IMR-90 (cell line): ENCODE results near the gene SMC1A. TPM values are rescaled to one million over a fixed set of nuclear protein-coding genes. Genes with fewer than 3 reads are reported as not detected.

Experiments
- ATAC-seq: fragments of 200-7000 bp; cut with Tn5 transposase; 2 replicates; pipeline ENCODE4 v1.9.1; 2020; ENCODE audit warnings: low read depth, mild to moderate bottlenecking, moderate library complexity
- BruUV-seq: library from RNA; stranded (reverse); fragments of 400-500 nt; replicated peaks from 2 replicates; lab custom pipeline; 2021; lab: Mats Ljungman, UMichigan
- CTCF ChIA-PET: fragments of 300-600 bp; formaldehyde crosslinking; extraction: SDS; loops from one replicate; lab custom pipeline; 2021; ENCODE audit warnings: antibody characterized with exemption; lab: Yijun Ruan, JAX
- POLR2A ChIA-PET: fragments of 300-600 bp; sonication (Branson Sonifier 250); formaldehyde crosslinking; loops from one replicate; lab custom pipeline; 2022; ENCODE audit warnings: antibody characterized with exemption; ENCODE audit not compliant: unreplicated experiment; lab: Charles Lee
- DNase-seq: peaks from one replicate; pipeline ENCODE4 v3.0.0; 2013
- H2AFZ ChIP-seq: replicated peaks from 2 replicates; pipeline ENCODE3; 2013; ENCODE audit warnings: low read length, mild to moderate bottlenecking; ENCODE audit not compliant: poor library complexity
- H2AK5ac ChIP-seq: 2 replicates; pipeline ENCODE4 v1.6.1; 2013; ENCODE audit warnings: low read depth, low read length, inconsistent platforms
- H2AK9ac ChIP-seq: replicated peaks from 2 replicates; pipeline ENCODE3; 2013; ENCODE audit warnings: mild to moderate bottlenecking, low read depth, low read length, moderate library complexity; ENCODE audit not compliant: poor library complexity
- H2BK120ac ChIP-seq: 2 replicates; pipeline ENCODE4 v1.6.1; 2013; ENCODE audit warnings: low read depth, low read length, inconsistent platforms
- H2BK15ac ChIP-seq: 3 replicates; pipeline ENCODE4 v1.6.1; 2013; ENCODE audit warnings: low read depth, low read length, inconsistent platforms
- H2BK20ac ChIP-seq: 2 replicates; pipeline ENCODE4 v1.6.1; 2013; ENCODE audit warnings: low read depth, mild to moderate bottlenecking, inconsistent platforms, low read length, moderate library complexity
- H2BK5ac ChIP-seq: 2 replicates; pipeline ENCODE4 v1.6.1; 2013; ENCODE audit warnings: mild to moderate bottlenecking, low read depth, low read length, inconsistent platforms; ENCODE audit not compliant: poor library complexity, severe bottlenecking
- H3K14ac ChIP-seq: replicated peaks from 2 replicates; pipeline ENCODE4 v1.6.1; 2013; ENCODE audit warnings: low read depth, low read length, inconsistent platforms
- H3K18ac ChIP-seq: 2 replicates; pipeline ENCODE4 v1.6.1; 2013; ENCODE audit warnings: low read depth, low read length, control low read depth
- H3K23ac ChIP-seq: 2 replicates; pipeline ENCODE4 v1.6.1; 2013; ENCODE audit warnings: low read depth, low read length, inconsistent platforms
- H3K27ac ChIP-seq: 2 replicates; pipeline ENCODE4 v1.5.1; 2013; ENCODE audit warnings: mild to moderate bottlenecking, control low read depth, low read length; ENCODE audit not compliant: insufficient read depth
- H3K27me3 ChIP-seq: 2 replicates; pipeline ENCODE4 v1.6.1; 2013; ENCODE audit warnings: low read length; ENCODE audit not compliant: control insufficient read depth, insufficient read depth
- H3K36me3 ChIP-seq: 2 replicates; pipeline ENCODE4 v1.6.1; 2013; ENCODE audit warnings: low read length, mixed read lengths; ENCODE audit not compliant: control insufficient read depth, insufficient read depth
- H3K4ac ChIP-seq: 2 replicates; pipeline ENCODE4 v1.6.1; 2013; ENCODE audit warnings: low read depth, low read length, inconsistent platforms
- H3K4me1 ChIP-seq: 2 replicates; pipeline ENCODE4 v1.6.1; 2013; ENCODE audit warnings: low read length, mixed read lengths; ENCODE audit not compliant: control insufficient read depth, insufficient read depth
- H3K4me2 ChIP-seq: 2 replicates; pipeline ENCODE4 v1.6.1; 2013; ENCODE audit warnings: low read depth, mild to moderate bottlenecking, control low read depth, low read length, moderate library complexity
- H3K4me3 ChIP-seq: 2 replicates; pipeline ENCODE4 v1.5.1; 2013; ENCODE audit warnings: low read depth, mild to moderate bottlenecking, control low read depth, low read length, moderate library complexity; ENCODE audit not compliant: insufficient read depth
- H3K56ac ChIP-seq: 2 replicates; pipeline ENCODE4 v1.6.1; 2013; ENCODE audit warnings: low read length, inconsistent platforms; ENCODE audit not compliant: insufficient read depth; ENCODE audit errors: extremely low read depth
- H3K79me1 ChIP-seq, 2 experiments: 2 replicates each; pipeline ENCODE4 v1.6.1; 2013; ENCODE audit warnings: low read length in 2 of 2, inconsistent platforms in 1 of 2, low read depth in 1 of 2
- H3K9ac ChIP-seq: 2 replicates; pipeline ENCODE4 v1.6.1; 2013; ENCODE audit warnings: low read depth, low read length, control low read depth
- H3K9me1 ChIP-seq: 2 replicates; pipeline ENCODE4 v1.6.1; 2013; ENCODE audit warnings: low read length, inconsistent platforms; ENCODE audit not compliant: insufficient read depth
- H3K9me3 ChIP-seq: 2 replicates; pipeline ENCODE4 v1.6.1; 2013; ENCODE audit warnings: low read length; ENCODE audit not compliant: control insufficient read depth, insufficient read depth
- H4K20me1 ChIP-seq: 2 replicates; pipeline ENCODE4 v1.6.1; 2013; ENCODE audit warnings: low read length, inconsistent platforms; ENCODE audit not compliant: insufficient read depth
- H4K5ac ChIP-seq: 2 replicates; pipeline ENCODE4 v1.6.1; 2013; ENCODE audit warnings: mild to moderate bottlenecking, low read depth, low read length, control low read depth
- H4K8ac ChIP-seq, 2 experiments: 2 replicates each; pipeline ENCODE4 v1.6.1; 2013; ENCODE audit warnings: low read depth in 2 of 2, low read length in 2 of 2, control low read depth in 1 of 2, inconsistent platforms in 1 of 2
- H4K91ac ChIP-seq: 2 replicates; pipeline ENCODE4 v1.6.1; 2013; ENCODE audit warnings: low read depth, low read length, inconsistent platforms; ENCODE audit not compliant: insufficient read depth
- CTCF ChIP-seq: conservative IDR thresholded peaks from 2 replicates; pipeline ENCODE4 v1.5.1; 2012; ENCODE audit warnings: mild to moderate bottlenecking, low read depth, low read length, improper control_type of control experiment
- ELK1 ChIP-seq: fragments of 150-350 bp; IDR thresholded peaks from 2 replicates; pipeline ENCODE4 v1.6.1; 2016; ENCODE audit warnings: low read depth, mild to moderate bottlenecking, low read length, moderate library complexity, borderline replicate concordance
- WGBS, 2 experiments: methylation state at CpG; one replicate each; pipeline versions ENCODE4 v1.1.5 to v1.1.7; 2013; ENCODE audit warnings: missing lambda C conversion rate in 2 of 2; ENCODE audit not compliant: insufficient read length in 1 of 2; ENCODE audit errors: extremely low coverage in 2 of 2; 5-methylcytosine and 5-hydroxymethylcytosine counted together
- dilution Hi-C: fragments of 300-500 bp; cut with HindIII; formaldehyde crosslinking; loops from one replicate; pipeline ENCODE4 v1.14.3; 2018; ENCODE audit warnings: low sequenced_read_pairs; ENCODE audit not compliant: unreplicated experiment
- in situ Hi-C: fragments of 300-500 bp; cut with MboI; formaldehyde crosslinking; loops from 3 replicates; pipeline ENCODE4 v1.14.3; 2019; ENCODE audit warnings: low sequenced_read_pairs, inconsistent platforms, mixed read lengths
- intact Hi-C: fragments of 100-400 bp; cut with micrococcal nuclease; formaldehyde crosslinking; loops from 2 replicates; pipeline ENCODE4 v1.10.0; 2022
- polyA plus RNA-seq, 3 experiments: library from polyadenylated mRNA; depleted of rRNA; stranded (reverse); fragments of >200 nt; gene quantifications; 2 replicates each; pipeline ENCODE4 v1.2.3, GENCODE V29; 2012; ENCODE audit warnings: low replicate concordance in 1 of 3
- total RNA-seq: library from RNA; depleted of rRNA; stranded (reverse); fragments of >200 nt; gene quantifications from 2 replicates; pipeline ENCODE4 v1.2.3, GENCODE V29; 2012

SMC1A gene
- total and polyA plus RNA-seq, 2 of the 4 experiments (the other 2 are of a cell fraction) = 35.8 to 41.0 TPM

DNA sequence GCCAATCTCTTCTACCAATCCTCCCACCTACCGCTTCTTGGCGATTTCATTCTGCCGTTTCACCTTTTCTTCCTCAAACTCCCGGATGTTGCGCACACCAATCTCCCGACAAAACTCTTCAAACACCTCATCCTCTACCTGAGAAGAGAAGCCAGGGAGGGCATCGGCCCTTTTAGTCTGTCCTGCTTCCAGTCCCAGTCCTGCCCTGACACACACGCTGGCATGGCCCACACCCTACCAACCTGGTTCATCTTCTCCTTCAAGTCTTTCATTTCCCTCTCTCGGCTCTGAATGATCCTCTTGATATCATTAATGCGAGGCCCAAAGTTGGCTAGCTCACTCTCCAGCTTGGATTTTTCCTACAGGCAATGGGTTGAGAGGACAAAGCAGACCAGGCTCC is 18.9 kb downstream of the SMC1A start:
- H4K20me1 ChIP-seq = no peaks in the 10 kb centered on the region
- no peak overlapping the region for H2AK5ac ChIP-seq
- H3K4me1 ChIP-seq = no peaks in the 10 kb centered on the region
- H4K91ac ChIP-seq = no peak overlapping the region
- H3K36me3 ChIP-seq = peaks cover 38% of the 10 kb centered on the region
- BruUV-seq = no TSS peak
- no peak overlapping the region for H4K5ac ChIP-seq
- H2BK120ac ChIP-seq = no peak overlapping the region
- H3K27me3 ChIP-seq = no peaks in the 10 kb centered on the region
- dilution Hi-C loops = no loop called here
- H3K56ac ChIP-seq = no peak overlapping the region
- no peak overlapping the region for H2BK15ac ChIP-seq
- DNase-seq (no peak), ATAC-seq (no peak)
- H2BK5ac ChIP-seq = no peak overlapping the region
- H3K4ac ChIP-seq = no peak overlapping the region
- ChIA-PET POLR2A (no interaction called here), CTCF (no interaction called here)
- no peak overlapping the region for H3K4me3 ChIP-seq
- no peaks in the 10 kb centered on the region for H3K9me3 ChIP-seq
- 100% methylated on average over 3 of the region's 10 CpGs; no CpG with 5 or more reads in 1 of the 2 experiments for WGBS, 2 experiments
- no peak overlapping the region for H3K14ac ChIP-seq
- H3K9me1 ChIP-seq = no peaks in the 10 kb centered on the region
- no peak for TF ChIP-seq CTCF
- no peak for TF ChIP-seq ELK1
- H2BK20ac ChIP-seq = no peak overlapping the region
- H3K23ac ChIP-seq = no peak overlapping the region
- H3K9ac ChIP-seq = no peak overlapping the region
- no peak overlapping the region for H3K18ac ChIP-seq
- H4K8ac ChIP-seq = no peak overlapping the region
- no peak overlapping the region for H2AK9ac ChIP-seq
- in situ Hi-C loops = no loop called here
- no peak overlapping the region for H3K4me2 ChIP-seq
- no peaks in the 10 kb centered on the region for H3K79me1 ChIP-seq
- intact Hi-C loops = no loop called here
- H2AFZ ChIP-seq = no peak overlapping the region
- no peak overlapping the region for H3K27ac ChIP-seq
